WTC11 (cell line): Measurements from ENCODE around the gene NEDD4L. TPM values are rescaled to one million over a fixed set of nuclear protein-coding genes. Genes with fewer than 3 reads are reported as not detected.

Experiments
- ATAC-seq: fragments of 200-7000 bp; cut with Tn5 transposase; 2 replicates; pipeline ENCODE4 v1.10.0; 2021; ENCODE audit warnings: mild to moderate bottlenecking, moderate library complexity
- CTCF ChIA-PET: fragments of 300-600 bp; sonication (Branson Sonifier 250); formaldehyde crosslinking; loops from one replicate; lab custom pipeline; 2021; ENCODE audit warnings: antibody characterized with exemption; lab: Charles Lee
- POLR2A ChIA-PET: fragments of 350-600 bp; sonication (Branson Sonifier 250); formaldehyde crosslinking; loops from one replicate; lab custom pipeline; 2021; ENCODE audit warnings: antibody characterized with exemption; lab: Charles Lee
- DNase-seq: peaks from one replicate; pipeline ENCODE4 v3.0.0; 2021; ENCODE audit warnings: low spot score
- H3K27ac Mint-ChIP-seq: 2 replicates; pipeline ENCODE4 v1.8.0; 2021; ENCODE audit warnings: mixed read lengths
- H3K27me3 Mint-ChIP-seq: 2 replicates; pipeline ENCODE4 v1.8.0; 2021; ENCODE audit warnings: low read depth, mild to moderate bottlenecking, moderate library complexity, mixed read lengths
- H3K36me3 Mint-ChIP-seq: 2 replicates; pipeline ENCODE4 v1.8.0; 2021; ENCODE audit warnings: mixed read lengths
- H3K4me1 Mint-ChIP-seq: 2 replicates; pipeline ENCODE4 v1.8.0; 2022; ENCODE audit warnings: mixed read lengths
- H3K4me3 Mint-ChIP-seq: 2 replicates; pipeline ENCODE4 v1.8.0; 2021; ENCODE audit warnings: mild to moderate bottlenecking, moderate library complexity, mixed read lengths
- H3K9me3 Mint-ChIP-seq: 2 replicates; pipeline ENCODE4 v1.8.0; 2021; ENCODE audit warnings: mixed read lengths
- ATF2 ChIP-seq: sonication (generic); formaldehyde crosslinking; IDR thresholded peaks from 2 replicates; pipeline ENCODE4 v1.8.1; 2022; ENCODE audit warnings: low read depth, missing genetic modification reagents, borderline replicate concordance
- ELF4 ChIP-seq: sonication (generic); formaldehyde crosslinking; IDR thresholded peaks from 2 replicates; pipeline ENCODE4 v1.8.1; 2022; ENCODE audit warnings: low read depth, mild to moderate bottlenecking, moderate library complexity, missing genetic modification reagents
- EMX1 ChIP-seq: fragments of 250-450 bp; sonication (Bioruptor Pico); IDR thresholded peaks from 2 replicates; pipeline ENCODE4 v1.8.0; 2021; ENCODE audit warnings: mild to moderate bottlenecking
- ETV6 ChIP-seq: sonication (generic); formaldehyde crosslinking; IDR thresholded peaks from 2 replicates; pipeline ENCODE4 v1.8.1; 2022; ENCODE audit warnings: mild to moderate bottlenecking, missing genetic modification reagents
- FOXJ3 ChIP-seq: sonication (generic); formaldehyde crosslinking; IDR thresholded peaks from 2 replicates; pipeline ENCODE4 v1.9.0; 2021; ENCODE audit warnings: missing genetic modification reagents, mild to moderate bottlenecking, borderline replicate concordance
- FOXK1 ChIP-seq: sonication (generic); formaldehyde crosslinking; IDR thresholded peaks from 2 replicates; pipeline ENCODE4 v1.8.0; 2022; ENCODE audit warnings: mild to moderate bottlenecking, moderate library complexity, missing genetic modification reagents
- GTF2I ChIP-seq: fragments of 250-450 bp; sonication (Bioruptor Pico); conservative IDR thresholded peaks from 2 replicates; pipeline ENCODE4 v1.4.0; 2021; ENCODE audit warnings: mild to moderate bottlenecking
- NR3C1 ChIP-seq: sonication (generic); formaldehyde crosslinking; conservative IDR thresholded peaks from 2 replicates; pipeline ENCODE4 v1.8.1; 2023; ENCODE audit warnings: low read depth, mild to moderate bottlenecking, missing genetic modification reagents
- OVOL2 ChIP-seq: fragments of 250-450 bp; sonication (Bioruptor Pico); IDR thresholded peaks from 2 replicates; pipeline ENCODE4 v1.9.0; 2021; ENCODE audit warnings: mild to moderate bottlenecking, borderline replicate concordance
- SMAD4 ChIP-seq: sonication (generic); formaldehyde crosslinking; IDR thresholded peaks from 2 replicates; pipeline ENCODE4 v1.8.0; 2022; ENCODE audit warnings: mild to moderate bottlenecking, missing genetic modification reagents
- SP1 ChIP-seq: sonication (generic); formaldehyde crosslinking; conservative IDR thresholded peaks from 2 replicates; pipeline ENCODE4 v1.8.1; 2022; ENCODE audit warnings: missing genetic modification reagents
- TCF7 ChIP-seq: sonication (generic); formaldehyde crosslinking; IDR thresholded peaks from 2 replicates; pipeline ENCODE4 v1.8.0; 2022; ENCODE audit warnings: mild to moderate bottlenecking, low read depth, missing genetic modification reagents, moderate library complexity
- ZBTB21 ChIP-seq: sonication (generic); formaldehyde crosslinking; IDR thresholded peaks from 2 replicates; pipeline ENCODE4 v1.8.1; 2023; ENCODE audit warnings: mild to moderate bottlenecking, missing genetic modification reagents, borderline replicate concordance
- ZBTB43 ChIP-seq: sonication (generic); formaldehyde crosslinking; IDR thresholded peaks from 2 replicates; pipeline ENCODE4 v1.8.1; 2023; ENCODE audit warnings: mild to moderate bottlenecking, missing genetic modification reagents
- ZNF121 ChIP-seq: sonication (generic); formaldehyde crosslinking; IDR thresholded peaks from 2 replicates; pipeline ENCODE4 v1.8.0; 2023; ENCODE audit warnings: missing genetic modification reagents
- ZNF138 ChIP-seq: sonication (generic); formaldehyde crosslinking; conservative IDR thresholded peaks from 2 replicates; pipeline ENCODE4 v1.8.1; 2022; ENCODE audit warnings: mild to moderate bottlenecking, moderate library complexity, missing genetic modification reagents
- ZNF396 ChIP-seq: fragments of 250-450 bp; sonication (Bioruptor Pico); IDR thresholded peaks from 2 replicates; pipeline ENCODE4 v1.8.0; 2021; ENCODE audit warnings: mild to moderate bottlenecking, moderate library complexity, borderline replicate concordance
- ZNF671 ChIP-seq: fragments of 250-450 bp; sonication (Bioruptor Pico); IDR thresholded peaks from 2 replicates; pipeline ENCODE4 v1.8.0; 2021; ENCODE audit warnings: mild to moderate bottlenecking
- total RNA-seq: library from RNA; stranded (reverse); gene quantifications from 3 replicates; pipeline ENCODE4 v1.2.3, GENCODE V29; 2021
- TF ChIP-seq, protein P1 (sequence below): sonication (generic); formaldehyde crosslinking; IDR thresholded peaks from 2 replicates; pipeline ENCODE4 v1.8.1; 2023; ENCODE audit warnings: mild to moderate bottlenecking, moderate library complexity, missing genetic modification reagents
- TF ChIP-seq, protein P2 (sequence below): sonication (generic); formaldehyde crosslinking; IDR thresholded peaks from 2 replicates; pipeline ENCODE4 v1.8.1; 2022; ENCODE audit warnings: missing genetic modification reagents, borderline replicate concordance
- TF ChIP-seq, protein P3 (sequence below): fragments of 250-450 bp; sonication (Bioruptor Pico); conservative IDR thresholded peaks from 2 replicates; pipeline ENCODE4 v1.9.0; 2021; ENCODE audit warnings: mild to moderate bottlenecking
- TF ChIP-seq, protein P4 (sequence below): sonication (generic); formaldehyde crosslinking; IDR thresholded peaks from 2 replicates; pipeline ENCODE4 v1.8.1; 2023; ENCODE audit warnings: mild to moderate bottlenecking, missing genetic modification reagents, moderate library complexity

Gene NEDD4L
- total RNA-seq, 1 experiment from 2014 or later: 88.0 TPM

DNA sequence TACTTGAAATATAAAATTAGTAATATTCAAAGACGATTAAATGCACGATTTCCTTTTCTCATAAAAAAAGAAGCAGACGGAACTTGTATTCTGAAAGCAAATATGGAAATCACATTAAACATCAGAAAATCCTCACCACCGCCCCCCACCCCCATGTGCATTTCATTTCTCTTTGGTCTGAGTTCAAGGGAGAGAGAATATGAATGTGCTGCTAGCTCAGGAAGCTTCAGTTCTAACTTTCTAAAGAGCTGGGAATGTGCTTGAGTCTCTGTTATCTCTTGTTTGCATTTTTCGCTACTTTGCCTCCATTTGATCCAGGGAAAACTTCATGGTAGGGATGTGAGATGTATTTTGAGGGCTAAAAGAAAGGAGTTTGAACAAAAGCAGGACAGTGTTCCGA is 143.6 kb downstream of the NEDD4L start (continued):
- no peak for TF ChIP-seq GTF2I (CRISPR knock-in tag)
- TF ChIP-seq EMX1: no peak
- TF ChIP-seq SMAD4: no peak
- TF ChIP-seq OVOL2: no peak

- POLR2A ChIA-PET: no interaction called here
- no peaks in the 10 kb centered on the region for H3K27me3 Mint-ChIP-seq
- CTCF ChIA-PET: interaction anchor here (0.9 to 1.7 kb wide), 6 partner anchors 10 to 307 kb away, joined by 3 to 8 read pairs (median 4); no protein-coding TSS in a partner anchor
- H3K9me3 Mint-ChIP-seq: no peaks in the 10 kb centered on the region
- peaks cover 56% of the 10 kb centered on the region for H3K4me1 Mint-ChIP-seq
- peak overlapping the region; percentile 72 for H3K27ac Mint-ChIP-seq
- no peak for TF ChIP-seq ATF2 (CRISPR knock-in tag)
- no peak for TF ChIP-seq SP1 (CRISPR knock-in tag)
- TF ChIP-seq FOXJ3 (CRISPR knock-in tag): no peak
- TF ChIP-seq, protein P1, sequence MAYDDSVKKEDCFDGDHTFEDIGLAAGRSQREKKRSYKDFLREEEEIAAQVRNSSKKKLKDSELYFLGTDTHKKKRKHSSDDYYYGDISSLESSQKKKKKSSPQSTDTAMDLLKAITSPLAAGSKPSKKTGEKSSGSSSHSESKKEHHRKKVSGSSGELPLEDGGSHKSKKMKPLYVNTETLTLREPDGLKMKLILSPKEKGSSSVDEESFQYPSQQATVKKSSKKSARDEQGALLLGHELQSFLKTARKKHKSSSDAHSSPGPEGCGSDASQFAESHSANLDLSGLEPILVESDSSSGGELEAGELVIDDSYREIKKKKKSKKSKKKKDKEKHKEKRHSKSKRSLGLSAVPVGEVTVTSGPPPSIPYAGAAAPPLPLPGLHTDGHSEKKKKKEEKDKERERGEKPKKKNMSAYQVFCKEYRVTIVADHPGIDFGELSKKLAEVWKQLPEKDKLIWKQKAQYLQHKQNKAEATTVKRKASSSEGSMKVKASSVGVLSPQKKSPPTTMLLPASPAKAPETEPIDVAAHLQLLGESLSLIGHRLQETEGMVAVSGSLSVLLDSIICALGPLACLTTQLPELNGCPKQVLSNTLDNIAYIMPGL: no peak
- TF ChIP-seq ZNF138: no peak
- TF ChIP-seq, protein P2, sequence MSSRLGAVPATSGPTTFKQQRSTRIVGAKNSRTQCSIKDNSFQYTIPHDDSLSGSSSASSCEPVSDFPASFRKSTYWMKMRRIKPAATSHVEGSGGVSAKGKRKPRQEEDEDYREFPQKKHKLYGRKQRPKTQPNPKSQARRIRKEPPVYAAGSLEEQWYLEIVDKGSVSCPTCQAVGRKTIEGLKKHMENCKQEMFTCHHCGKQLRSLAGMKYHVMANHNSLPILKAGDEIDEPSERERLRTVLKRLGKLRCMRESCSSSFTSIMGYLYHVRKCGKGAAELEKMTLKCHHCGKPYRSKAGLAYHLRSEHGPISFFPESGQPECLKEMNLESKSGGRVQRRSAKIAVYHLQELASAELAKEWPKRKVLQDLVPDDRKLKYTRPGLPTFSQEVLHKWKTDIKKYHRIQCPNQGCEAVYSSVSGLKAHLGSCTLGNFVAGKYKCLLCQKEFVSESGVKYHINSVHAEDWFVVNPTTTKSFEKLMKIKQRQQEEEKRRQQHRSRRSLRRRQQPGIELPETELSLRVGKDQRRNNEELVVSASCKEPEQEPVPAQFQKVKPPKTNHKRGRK: no peak
- TF ChIP-seq TCF7 (CRISPR knock-in tag): no peak
- TF ChIP-seq, protein P3, sequence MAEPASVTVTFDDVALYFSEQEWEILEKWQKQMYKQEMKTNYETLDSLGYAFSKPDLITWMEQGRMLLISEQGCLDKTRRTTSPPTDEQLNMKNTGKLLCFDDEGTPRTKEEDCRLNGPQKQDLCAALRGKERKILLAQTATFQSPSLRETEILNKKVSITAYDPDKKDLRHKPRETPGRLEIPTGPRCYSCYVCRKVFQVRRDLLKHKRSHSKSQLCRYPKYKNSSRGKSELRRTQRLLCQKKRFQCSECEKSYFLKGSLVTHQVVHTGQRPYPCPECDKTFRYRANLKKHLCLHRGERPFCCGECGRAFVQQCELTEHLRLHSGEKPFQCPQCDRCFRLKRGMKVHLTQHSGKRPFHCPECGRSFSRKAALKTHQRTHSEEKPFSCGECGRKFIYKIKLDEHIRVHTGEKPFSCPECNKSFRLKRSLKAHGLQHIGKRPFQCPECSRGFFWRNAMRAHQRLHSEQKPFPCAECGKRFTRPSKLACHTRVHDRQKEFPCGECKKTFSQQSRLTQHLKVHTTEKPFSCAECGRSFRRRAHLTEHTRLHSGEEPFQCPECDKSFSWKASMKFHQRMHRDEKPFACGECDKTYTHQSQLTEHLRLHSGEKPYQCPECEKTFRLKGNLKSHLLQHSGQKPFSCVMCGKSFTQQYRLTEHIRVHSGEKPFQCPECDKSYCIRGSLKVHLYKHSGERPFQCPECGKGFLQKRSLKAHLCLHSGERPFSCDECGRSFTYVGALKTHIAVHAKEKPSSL (CRISPR knock-in tag): no peak
- TF ChIP-seq FOXK1 (CRISPR knock-in tag): no peak
- no peak for TF ChIP-seq NR3C1 (CRISPR knock-in tag)
- no peak for TF ChIP-seq ZNF396 (CRISPR knock-in tag)
- TF ChIP-seq ZNF671 (CRISPR knock-in tag): no peak
- no peak for TF ChIP-seq ZBTB21 (CRISPR knock-in tag)
- no peak for TF ChIP-seq ZNF121
- no peak for TF ChIP-seq ETV6
- TF ChIP-seq, protein P4, sequence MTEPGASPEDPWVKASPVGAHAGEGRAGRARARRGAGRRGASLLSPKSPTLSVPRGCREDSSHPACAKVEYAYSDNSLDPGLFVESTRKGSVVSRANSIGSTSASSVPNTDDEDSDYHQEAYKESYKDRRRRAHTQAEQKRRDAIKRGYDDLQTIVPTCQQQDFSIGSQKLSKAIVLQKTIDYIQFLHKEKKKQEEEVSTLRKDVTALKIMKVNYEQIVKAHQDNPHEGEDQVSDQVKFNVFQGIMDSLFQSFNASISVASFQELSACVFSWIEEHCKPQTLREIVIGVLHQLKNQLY (CRISPR knock-in tag): no peak
- no peak for TF ChIP-seq SMAD4
- no peak for TF ChIP-seq ELF4 (CRISPR knock-in tag)
- no peak for TF ChIP-seq ZBTB43
- H3K36me3 Mint-ChIP-seq: no peaks in the 10 kb centered on the region
- DNase-seq (no peak), ATAC-seq (peak; percentile 56)
- peak overlapping the region; percentile 1; the same call in 1 of the 2 replicates for H3K4me3 Mint-ChIP-seq
Observed at GRCh38 chr18:58188996-58189395, 145.0 kb downstream of the NEDD4L start.
